Mucosa of gallbladder (tissue), 1 donor: ENCODE measurements around the gene C20orf96. TPM values are rescaled to one million over a fixed set of nuclear protein-coding genes. Genes with fewer than 3 reads are reported as not detected.
A peak's percentile ranks its signal among the peaks of the same experiment; 100 is the strongest.
"Not testable (repeated sequence)": the region's sequence is repeated elsewhere in the genome, so short reads cannot be mapped to it uniquely, and the experiment has no call there.

Experiments
- DNase-seq: peaks from one replicate; pipeline ENCODE4 v3.0.0-alpha.2; 2020; ENCODE audit warnings: low spot score
- total RNA-seq: library from RNA; stranded (reverse); gene quantifications from one replicate; pipeline ENCODE4 v1.2.1, GENCODE V29; 2021
- donor health status: DM: no; HTN: no; CAD: no.

Gene C20orf96
- total RNA-seq, 1 donor from 2014 or later: 10.6 TPM

DNA sequence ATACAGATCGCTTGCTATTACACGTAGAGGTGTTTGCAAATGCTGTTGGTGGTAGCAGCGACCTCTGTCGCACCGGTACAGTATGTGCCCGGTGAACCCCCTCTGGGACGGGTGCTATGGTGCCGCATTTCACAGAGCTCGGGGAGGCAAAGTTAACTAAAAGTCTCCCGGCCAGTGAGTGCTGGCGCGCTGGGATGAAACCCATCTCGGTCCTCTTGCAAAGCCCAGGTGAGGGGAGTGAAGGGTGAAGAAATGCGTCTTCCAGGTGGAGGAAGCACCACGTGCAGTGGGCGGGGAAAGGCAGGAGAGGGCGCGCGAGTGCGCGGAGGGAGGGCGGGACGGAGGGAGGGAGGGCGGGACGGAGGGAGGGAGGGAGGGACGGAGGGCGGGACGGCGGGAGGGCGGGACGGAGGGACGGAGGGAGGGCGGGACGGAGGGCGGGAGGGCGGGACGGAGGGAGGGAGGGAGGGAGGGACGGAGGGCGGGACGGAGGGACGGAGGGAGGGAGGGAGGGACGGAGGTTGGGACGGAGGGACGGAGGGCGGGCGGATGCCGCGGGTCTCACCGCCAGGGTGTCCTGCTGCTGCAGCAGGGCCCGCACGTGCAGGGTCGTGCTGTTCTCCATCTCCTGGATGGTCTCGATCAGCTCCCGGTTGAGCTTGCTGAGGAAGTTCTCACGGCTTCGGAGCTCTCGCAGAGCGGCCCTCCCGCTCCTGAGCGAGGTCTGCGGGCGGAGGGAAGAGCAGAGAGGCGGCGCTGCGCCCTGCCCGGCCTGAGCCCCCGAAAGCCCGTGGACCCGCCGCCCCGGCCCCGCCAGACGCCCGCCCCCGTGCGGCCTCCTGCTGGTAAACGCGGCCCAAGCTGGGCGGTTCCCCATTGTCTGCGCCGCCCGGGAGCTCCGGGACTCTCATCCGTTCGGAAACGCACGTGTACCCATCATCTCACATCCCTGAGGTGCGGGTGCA, 11.7 kb downstream of the C20orf96 start:
- DNase-seq: no peak

DNA sequence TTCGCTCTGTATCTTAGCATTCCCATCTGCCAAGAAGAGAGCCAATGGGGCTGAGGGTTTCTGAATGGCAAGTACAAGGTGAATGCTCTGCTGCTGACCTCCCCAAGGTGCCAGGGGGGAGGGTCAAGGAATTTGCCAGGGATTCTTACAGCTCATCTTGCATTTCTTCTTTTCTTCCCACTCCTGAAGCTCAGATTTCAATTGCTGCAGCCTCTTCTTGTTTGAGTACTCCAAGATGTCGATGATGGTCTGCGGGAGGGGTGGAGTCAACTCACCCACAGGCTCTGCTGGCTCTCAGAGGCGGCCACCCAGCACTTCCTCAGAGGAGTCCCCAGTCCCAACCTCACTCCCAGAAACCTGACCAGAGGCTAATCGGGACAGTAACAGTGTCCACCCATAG, 12.4 kb downstream of the C20orf96 start:
- DNase-seq: no peak

DNA sequence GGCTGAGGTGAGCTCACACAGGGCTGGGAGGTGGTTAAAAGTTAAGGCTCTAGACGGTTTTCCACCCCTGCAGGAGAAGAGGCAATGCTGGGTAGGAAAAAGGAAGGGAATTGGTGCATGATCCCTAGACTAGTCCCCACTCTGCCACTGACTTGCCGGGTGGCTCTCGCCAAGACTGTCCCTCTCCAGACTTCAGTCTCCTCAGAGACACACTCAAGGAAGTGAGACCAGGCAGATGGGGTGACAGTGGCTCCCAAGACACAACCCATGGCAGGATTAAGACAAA, 13.1 kb downstream of the C20orf96 start:
- DNase-seq: no peak

GRCh38 chr20:276620-277495, 13.7 kb downstream of the C20orf96 start:
- no peak for DNase-seq

DNA sequence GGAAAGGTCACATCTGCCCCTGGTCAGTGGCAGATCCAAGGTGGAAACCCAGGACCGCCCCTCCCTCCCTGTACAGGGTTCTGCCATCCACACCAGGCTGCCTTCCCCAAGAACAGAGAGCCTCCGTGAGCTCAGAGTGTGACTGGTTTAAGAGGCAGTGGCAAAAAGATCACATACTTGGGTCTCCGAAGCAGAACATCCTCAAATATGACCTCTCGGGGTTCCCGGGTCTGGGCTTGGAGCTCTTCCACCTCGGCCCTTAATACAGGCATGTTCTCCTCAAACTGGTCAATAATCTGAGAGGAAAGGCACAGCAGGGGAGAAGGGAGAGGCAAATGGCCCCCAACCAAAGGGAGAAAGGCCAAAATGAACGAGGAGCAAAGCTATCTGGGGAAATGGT, 14.8 kb downstream of the C20orf96 start:
- no peak for DNase-seq

DNA sequence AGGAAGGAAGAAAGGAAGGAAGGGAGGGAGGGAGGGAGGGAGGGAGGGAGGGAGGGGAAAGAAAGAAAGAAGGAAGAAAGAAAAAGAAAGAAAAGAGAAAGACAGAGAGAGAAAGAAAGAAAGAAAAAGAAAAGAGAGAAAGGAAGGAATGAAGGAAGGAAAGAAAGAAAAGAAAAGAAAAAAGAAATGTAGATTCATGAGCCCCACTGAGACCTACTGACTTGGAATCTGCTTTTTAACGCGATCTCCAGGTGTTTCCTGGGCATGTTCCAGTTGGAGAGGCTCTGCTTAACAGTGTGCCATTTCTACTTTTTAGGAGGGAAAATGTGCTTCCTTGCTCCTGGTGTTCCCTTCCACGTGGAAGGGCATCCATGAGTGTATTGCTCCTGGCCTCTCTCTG, 16.7 kb downstream of the C20orf96 start:
- no peak for DNase-seq

GRCh38 chr20:272718-273117, 17.8 kb downstream of the C20orf96 start:
- peak; percentile 6 for DNase-seq

GRCh38 chr20:271528-271927, 19.0 kb downstream of the C20orf96 start:
- DNase-seq: peak; percentile 4

- peak; percentile 5 for DNase-seq
Measured at GRCh38 chr20:271069-271468, 19.5 kb downstream of the C20orf96 start.

GRCh38 chr20:270517-270916, 20.0 kb downstream of the C20orf96 start:
- DNase-seq: peak; percentile 4

GRCh38 chr20:266596-267562, 23.7 kb downstream of the C20orf96 start:
- DNase-seq: peak; percentile 78

GRCh38 chr20:263701-264100, 26.8 kb downstream of the C20orf96 start:
- DNase-seq: no peak

GRCh38 chr20:259981-260380, 30.6 kb downstream of the C20orf96 start:
- DNase-seq: no peak

- no peak for DNase-seq
Measured at GRCh38 chr20:258963-259362, 31.6 kb downstream of the C20orf96 start.

DNA sequence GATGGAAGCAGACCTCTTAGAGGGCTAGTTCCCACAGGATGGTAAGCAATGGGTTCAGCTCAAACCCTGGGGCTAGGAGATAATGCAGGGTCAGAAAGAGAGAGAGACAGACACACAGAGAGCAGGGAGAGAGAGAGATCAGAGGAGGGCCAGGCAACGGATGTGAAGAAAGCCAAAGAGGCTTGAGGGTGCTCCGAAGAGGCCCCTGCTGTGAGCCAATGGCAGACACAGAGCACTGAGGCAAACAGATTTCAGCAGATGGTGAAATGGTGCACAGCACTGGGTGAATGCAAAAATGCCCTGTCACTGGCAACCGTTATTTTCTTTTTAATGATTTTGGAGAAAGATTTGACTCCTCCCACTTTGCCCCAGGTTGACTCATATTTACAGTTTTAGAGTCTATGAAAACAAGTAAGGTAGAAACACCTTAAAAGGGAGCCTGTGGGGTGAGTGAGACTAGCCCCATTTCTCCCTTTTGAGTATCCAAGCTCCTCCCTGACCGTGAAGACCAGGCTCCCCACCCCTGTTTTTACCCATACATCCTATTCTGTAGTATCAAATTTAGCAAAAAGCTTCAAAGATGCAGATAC, 32.2 kb downstream of the C20orf96 start:
- no peak for DNase-seq

DNA sequence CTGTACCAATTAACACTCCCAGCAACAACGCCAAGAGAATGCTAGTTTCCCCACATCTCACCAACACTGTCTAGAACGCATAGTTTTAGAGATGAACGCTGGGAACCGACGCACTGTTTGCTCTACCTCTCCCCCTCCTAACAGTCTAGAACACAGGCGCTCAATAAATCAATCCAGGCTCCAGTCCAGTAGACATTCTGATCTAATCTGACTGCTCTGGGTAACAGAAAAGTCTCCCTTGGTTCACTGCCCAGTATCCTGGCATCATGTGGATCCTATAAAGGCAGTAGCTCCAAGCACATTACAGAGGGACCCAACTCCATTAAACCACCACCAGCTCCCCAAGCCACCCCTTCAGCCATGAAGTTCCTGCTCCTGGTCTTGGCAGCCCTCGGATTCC, 33.1 kb downstream of the C20orf96 start, which contains the start of gene DEFB132:
TSS of gene DEFB132 (plus strand) at position 306 of the 400 bp plus-strand sequence. CDS start at position 361, 55 bp downstream.
- DNase-seq: peak; percentile 45

DNA sequence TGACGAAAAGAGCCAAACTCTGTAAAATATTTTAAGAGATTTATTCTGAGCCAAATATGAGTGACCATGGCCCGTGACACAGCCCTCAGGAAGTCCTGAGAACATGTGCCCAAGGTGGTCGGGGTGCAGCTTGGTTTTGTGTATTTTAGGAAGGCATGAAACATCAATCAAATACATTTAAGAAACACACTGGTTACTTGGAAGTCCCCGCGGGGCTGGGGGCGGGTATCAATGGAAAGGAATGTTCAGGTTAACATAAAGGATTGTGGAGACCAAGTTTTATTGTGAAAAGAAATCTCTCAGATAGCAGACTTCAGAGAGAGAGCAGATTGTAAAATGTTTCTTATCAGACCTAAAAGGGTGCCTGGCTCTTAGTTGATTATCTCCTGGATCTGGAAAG, 37.1 kb downstream of the C20orf96 start:
- not testable (repeated sequence) for DNase-seq

DNA sequence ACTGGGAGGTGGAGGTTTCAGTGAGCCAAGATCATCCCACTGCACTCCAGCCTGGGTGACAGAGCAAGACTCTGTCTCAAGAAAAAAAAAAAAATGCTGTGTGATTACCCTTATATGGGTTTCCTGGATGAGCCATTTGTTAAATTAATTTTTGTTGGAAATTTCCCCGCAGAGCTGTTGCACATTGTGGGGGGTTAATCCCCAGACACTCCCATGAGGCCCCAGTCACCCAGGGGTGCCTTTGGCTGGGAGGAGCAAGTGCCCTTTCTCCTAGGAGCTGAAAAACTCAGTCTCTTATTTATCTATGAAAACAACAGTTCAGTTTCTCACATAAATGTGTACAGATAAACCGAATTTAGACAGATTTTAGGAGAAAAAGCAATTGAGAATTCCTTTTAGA, 37.7 kb downstream of the C20orf96 start:
- DNase-seq: no peak

DNA sequence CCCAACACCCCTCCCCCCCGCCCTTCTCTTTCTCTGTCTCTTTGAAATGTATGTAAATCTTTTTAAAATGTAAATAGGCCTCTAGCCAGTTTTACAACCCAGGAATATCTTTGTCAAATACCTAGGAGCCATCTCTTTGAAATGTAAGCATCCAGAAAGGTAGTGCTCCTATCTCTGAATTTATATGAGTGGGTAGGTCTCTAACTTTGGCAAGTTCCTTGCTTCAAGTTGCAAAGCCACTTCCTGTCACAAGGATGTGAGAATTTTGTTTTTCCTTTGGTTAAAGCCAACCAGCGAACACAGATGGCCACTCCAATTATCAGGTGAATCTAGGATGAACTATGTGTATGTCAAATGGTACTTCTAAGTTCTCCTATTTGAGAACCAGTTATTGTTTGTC, 39.2 kb downstream of the C20orf96 start:
- no peak for DNase-seq

GRCh38 chr20:242905-243304, 47.6 kb downstream of the C20orf96 start:
- DNase-seq: no peak

GRCh38 chr20:237929-238328, 52.6 kb downstream of the C20orf96 start:
- DNase-seq: no peak
